K562 (cell line): Measurements from ENCODE around the gene WDR46. TPM values are rescaled to one million over a fixed set of nuclear protein-coding genes. Genes with fewer than 3 reads are reported as not detected.

ENCODE experiments used
- BCL6 ChIP-seq: fragments of 250-450 bp; sonication (Bioruptor Pico); IDR thresholded peaks from 2 replicates; pipeline ENCODE4 v1.4.0; 2020
- HNRNPLL ChIP-seq: fragments of 200-400 bp; formaldehyde crosslinking; IDR thresholded peaks from 2 replicates; pipeline ENCODE4 v1.6.1; 2017; ENCODE audit warnings: low read length, low read depth, mild to moderate bottlenecking; ENCODE audit not compliant: poor library complexity, severe bottlenecking
- KAT7 ChIP-seq: sonication (generic); formaldehyde crosslinking; IDR thresholded peaks from 2 replicates; pipeline ENCODE4 v1.8.0; 2022; ENCODE audit warnings: missing genetic modification reagents, mild to moderate bottlenecking, borderline replicate concordance
- LEF1 ChIP-seq: fragments of 450-650 bp; IDR thresholded peaks from 2 replicates; pipeline ENCODE4 v1.6.1; 2016; ENCODE audit warnings: mild to moderate bottlenecking
- MGA ChIP-seq: fragments of 450-650 bp; IDR thresholded peaks from 2 replicates; pipeline ENCODE4 v1.6.1; 2016; ENCODE audit warnings: mild to moderate bottlenecking, moderate library complexity
- NR2C1 ChIP-seq, 2 experiments: fragments of 450-650 bp; IDR thresholded peaks; 2 replicates each; pipeline ENCODE4 v1.6.1; 2017; ENCODE audit warnings: mild to moderate bottlenecking in 2 of 2, antibody characterized with exemption in 1 of 2, inconsistent platforms in 1 of 2, missing compliant biosample characterization in 1 of 2, missing genetic modification characterization in 1 of 2
- RAD51 ChIP-seq: fragments of 450-650 bp; IDR thresholded peaks from 2 replicates; pipeline ENCODE4 v1.7.1; 2016; ENCODE audit warnings: low read depth, mild to moderate bottlenecking, borderline replicate concordance
- RBM25 ChIP-seq: fragments of 200-400 bp; formaldehyde crosslinking; IDR thresholded peaks from 2 replicates; pipeline ENCODE4 v1.6.1; 2018; ENCODE audit warnings: low read length, low read depth, moderate library complexity; ENCODE audit not compliant: severe bottlenecking
- RUNX1 ChIP-seq: sonication (generic); IDR thresholded peaks from 2 replicates; pipeline ENCODE4 v1.6.1; 2016; ENCODE audit warnings: antibody characterized with exemption, low read depth
- SNIP1 ChIP-seq: fragments of 450-650 bp; IDR thresholded peaks from 2 replicates; pipeline ENCODE4 v1.7.1; 2017; ENCODE audit warnings: low read depth, mild to moderate bottlenecking
- THRAP3 ChIP-seq: fragments of 450-650 bp; IDR thresholded peaks from 2 replicates; pipeline ENCODE4 v1.6.1; 2016; ENCODE audit warnings: mild to moderate bottlenecking, inconsistent platforms, borderline replicate concordance
- ZBTB7A ChIP-seq: IDR thresholded peaks from 2 replicates; pipeline ENCODE4 v1.6.1; 2011; ENCODE audit warnings: low read depth, mild to moderate bottlenecking, low read length, moderate library complexity, borderline replicate concordance; ENCODE audit not compliant: control insufficient read depth
- ZC3H11A ChIP-seq: IDR thresholded peaks from 2 replicates; pipeline ENCODE4 v1.6.1; 2012; ENCODE audit warnings: low read depth, low read length, improper control_type of control experiment
- ZFP1 ChIP-seq: fragments of 450-650 bp; formaldehyde crosslinking; IDR thresholded peaks from 2 replicates; pipeline ENCODE4 v1.4.0; 2020; ENCODE audit warnings: mild to moderate bottlenecking, mixed read lengths
- ZFPM2 ChIP-seq: fragments of 250-450 bp; sonication (Bioruptor Pico); IDR thresholded peaks from 2 replicates; pipeline ENCODE4 v1.5.1; 2022; ENCODE audit warnings: mild to moderate bottlenecking
- polyA plus RNA-seq, 8 experiments: library from polyadenylated mRNA; depleted of rRNA in 4 of 8; stranded (reverse) in 5 of 8; unstranded in 3 of 8; fragments of >200 nt; fragmentation: Nextera tagmentation in 2 of 8; fragmentation: Illumina TruSeq in 1 of 8; extraction: Ambion mirVana in 2 of 8; extraction: Trizol in 1 of 8; gene quantifications; 2 replicates each; pipeline versions ENCODE4 v1.2.1 to v1.2.3, GENCODE V29; 2011 to 2014; ENCODE audit warnings: inconsistent platforms in 1 of 8, missing spikeins in 1 of 8
- total RNA-seq, 7 experiments: library from RNA; depleted of rRNA in 6 of 7; stranded (reverse); fragments of >200 nt in 6 of 7; fragmentation: Illumina TruSeq in 2 of 7; extraction: Trizol in 2 of 7; gene quantifications; 2 replicates each; pipeline versions ENCODE4 v1.2.1 to v1.2.3, GENCODE V29; 2011 to 2021; ENCODE audit warnings: low replicate concordance in 1 of 7

Gene WDR46
- total and polyA plus RNA-seq, 9 of the 15 experiments (the other 6 are each of a cell fraction or from before 2014, with no cell fraction given): 8.9 to 146 (median 93.1) TPM

GRCh38 chr6:33271468-33272274 lies 17.4 kb downstream of the WDR46 start, which contains the start of the genes RPS18 and VPS52 (continued):
- TF ChIP-seq MGA: peak; percentile 60; the same call in 1 of the 2 replicates
- TF ChIP-seq ZC3H11A: no peak
- TF ChIP-seq THRAP3: no peak; the same call in 1 of the 2 replicates
- TF ChIP-seq SNIP1: no peak
- TF ChIP-seq HNRNPLL: peak; percentile 52
- peak; percentile 54; the same call in 1 of the 2 replicates for TF ChIP-seq ZFP1 (CRISPR knock-in tag)
- TF ChIP-seq BCL6: peak; percentile 59; the same call in 1 of the 2 replicates
- TF ChIP-seq NR2C1 (IDR thresholded peaks at IDR 0.05): peak; percentile 97
- peak; percentile 98 for TF ChIP-seq NR2C1 (tag; IDR thresholded peaks at IDR 0.05)
- TF ChIP-seq ZBTB7A: peak; percentile 52; the same call in 1 of the 2 replicates
- peak; percentile 26; the same call in 1 of the 2 replicates for TF ChIP-seq RAD51
- TF ChIP-seq LEF1: no peak; the same call in none of the 2 replicates
- peak; percentile 77; the same call in 1 of the 2 replicates for TF ChIP-seq RUNX1
- no peak for TF ChIP-seq RBM25
- no peak for TF ChIP-seq ZFPM2 (CRISPR knock-in tag)
- no peak; the same call in 1 of the 2 replicates for TF ChIP-seq KAT7
